Fibroblast of peridontal ligament (primary cell): Measurements from ENCODE around the gene ZNF618.

Experiments used
- DNase-seq: peaks from one replicate; pipeline ENCODE4 v3.0.0-alpha.2; 2010; ENCODE audit errors: extremely low read depth

ZNF618 gene

GRCh38 chr9:114098021-114098935, 222.2 kb downstream of the ZNF618 start:
- no peak for DNase-seq

DNA sequence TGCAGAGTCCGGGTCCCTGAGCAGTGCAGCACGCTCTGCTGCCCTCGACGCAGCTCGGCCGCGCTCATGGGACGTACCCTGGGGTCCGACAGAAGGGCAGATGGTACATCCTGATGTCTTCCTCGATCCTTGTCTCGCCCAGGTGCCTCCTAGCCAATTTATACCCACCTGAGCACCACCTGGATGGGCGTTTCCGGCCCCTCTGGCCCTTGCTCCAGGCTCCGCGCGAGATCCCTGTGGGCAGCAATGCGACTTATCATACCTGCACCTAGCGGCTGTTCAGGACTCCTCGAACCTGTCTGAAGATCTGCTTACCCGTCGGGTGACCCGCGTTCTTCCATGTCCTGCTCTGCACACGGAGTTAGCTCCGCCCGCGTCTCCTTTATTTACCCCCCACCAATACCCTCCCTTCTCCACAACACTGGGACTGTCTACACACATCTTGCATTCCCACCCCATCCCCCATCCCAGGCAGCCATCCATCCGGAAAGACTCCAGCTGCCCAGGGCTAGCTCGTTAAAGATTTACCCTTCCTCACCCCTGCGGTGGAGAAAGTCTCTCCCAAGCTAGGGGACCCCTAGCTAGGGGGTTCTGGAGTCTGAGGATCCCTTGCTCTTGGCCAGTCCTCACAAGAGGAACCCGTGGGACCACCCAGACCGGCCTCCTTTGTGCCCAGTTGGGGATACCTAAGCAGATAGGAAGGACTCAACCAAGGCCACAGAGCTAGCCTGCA, 223.0 kb downstream of the ZNF618 start, which contains the start of gene KIF12:
KIF12 (minus strand) TSS at position 357 of the 733 bp plus-strand sequence; CDS start at position 341, 16 bp downstream.
- no peak for DNase-seq

DNA sequence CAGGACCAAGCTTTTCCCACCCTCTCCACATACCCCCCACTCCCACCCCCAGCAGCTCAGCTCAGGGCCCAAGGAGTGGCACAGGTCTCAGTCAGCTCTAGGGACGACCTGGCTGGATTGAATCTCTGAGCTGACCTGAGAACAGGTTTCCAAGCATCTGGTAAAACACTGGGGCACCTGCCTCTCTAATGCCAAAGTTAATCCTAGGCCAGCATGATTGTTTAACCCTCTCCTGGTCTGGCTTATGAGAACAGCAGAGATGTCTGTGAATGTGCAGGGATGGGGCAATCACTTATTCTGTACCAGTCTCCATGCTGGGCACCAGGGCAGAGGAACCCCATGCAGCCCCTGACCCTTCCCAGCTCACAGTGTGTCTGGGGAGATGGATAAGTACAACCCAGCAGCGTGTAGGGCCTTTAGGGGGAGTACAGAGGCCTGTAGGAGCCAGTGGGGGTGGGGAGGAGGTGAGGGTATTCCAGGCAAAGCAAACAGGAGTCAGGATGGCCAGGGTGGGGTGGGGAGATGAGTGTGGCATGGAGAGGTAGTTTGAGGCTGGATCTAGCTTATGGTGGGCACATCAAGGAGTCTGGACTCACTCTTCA, 223.7 kb downstream of the ZNF618 start:
- no peak for DNase-seq

DNA sequence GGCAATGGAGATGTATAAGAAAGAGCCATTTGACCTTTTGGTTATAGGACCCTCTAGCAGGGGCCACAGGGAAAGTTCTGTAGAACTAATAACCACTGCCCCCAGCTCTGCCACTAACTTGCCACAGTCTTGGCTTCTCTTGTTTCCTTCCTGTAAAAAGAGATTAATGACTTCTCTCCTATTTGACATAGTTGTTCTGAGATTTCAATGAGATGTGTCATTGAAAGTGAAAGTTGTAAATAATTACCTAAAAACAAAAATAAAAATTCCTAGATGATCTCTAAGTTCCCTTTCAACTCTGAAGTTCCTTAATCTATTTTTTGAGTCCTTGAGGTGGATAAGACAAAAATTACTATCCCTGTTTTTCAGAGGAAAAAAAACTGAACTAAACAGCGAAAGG, 224.4 kb downstream of the ZNF618 start:
- DNase-seq: no peak

DNA sequence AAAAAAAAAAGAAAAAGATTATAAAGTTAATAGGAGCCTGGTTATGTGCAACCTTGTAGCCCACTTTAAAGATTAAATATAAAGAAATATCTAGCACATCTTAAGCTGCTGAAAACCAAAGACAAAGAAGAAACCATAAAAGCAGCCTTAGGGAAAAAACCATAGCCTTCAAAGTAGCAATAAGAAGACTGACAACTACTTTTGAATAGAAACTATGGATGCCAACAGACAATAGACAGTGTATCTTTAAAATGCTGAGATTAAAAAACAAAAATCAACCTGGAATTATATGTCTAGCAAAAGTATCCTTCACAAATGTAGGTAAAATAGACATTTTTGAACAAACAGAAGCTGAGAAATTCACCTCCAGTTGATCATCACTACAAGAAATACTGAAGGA, 226.4 kb downstream of the ZNF618 start:
- no peak for DNase-seq

- no peak for DNase-seq
Measured at GRCh38 chr9:114105236-114105635, 229.1 kb downstream of the ZNF618 start.
